ENCODE measurements around the gene TMED7.

DNA sequence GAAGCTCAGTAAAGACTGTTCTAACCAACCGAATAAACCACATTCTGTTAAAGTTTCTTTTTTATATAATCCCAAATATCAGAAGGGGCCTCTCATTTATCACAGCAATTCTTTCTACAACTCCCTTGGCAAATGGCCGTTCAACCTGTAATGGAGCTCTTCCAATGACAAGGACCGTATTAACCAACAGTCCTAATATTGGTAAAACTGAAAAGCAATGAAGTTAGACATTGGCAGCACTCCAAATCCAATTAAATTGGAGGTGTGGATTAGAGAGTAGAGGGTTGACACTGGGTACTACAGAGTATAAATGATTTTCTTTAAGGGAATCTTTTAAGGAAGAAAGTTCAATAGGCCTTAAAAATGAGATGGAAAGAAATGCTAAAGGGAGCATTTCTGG is 842 bp downstream of the TMED7 start:
- TF ChIP-seq, protein P1, sequence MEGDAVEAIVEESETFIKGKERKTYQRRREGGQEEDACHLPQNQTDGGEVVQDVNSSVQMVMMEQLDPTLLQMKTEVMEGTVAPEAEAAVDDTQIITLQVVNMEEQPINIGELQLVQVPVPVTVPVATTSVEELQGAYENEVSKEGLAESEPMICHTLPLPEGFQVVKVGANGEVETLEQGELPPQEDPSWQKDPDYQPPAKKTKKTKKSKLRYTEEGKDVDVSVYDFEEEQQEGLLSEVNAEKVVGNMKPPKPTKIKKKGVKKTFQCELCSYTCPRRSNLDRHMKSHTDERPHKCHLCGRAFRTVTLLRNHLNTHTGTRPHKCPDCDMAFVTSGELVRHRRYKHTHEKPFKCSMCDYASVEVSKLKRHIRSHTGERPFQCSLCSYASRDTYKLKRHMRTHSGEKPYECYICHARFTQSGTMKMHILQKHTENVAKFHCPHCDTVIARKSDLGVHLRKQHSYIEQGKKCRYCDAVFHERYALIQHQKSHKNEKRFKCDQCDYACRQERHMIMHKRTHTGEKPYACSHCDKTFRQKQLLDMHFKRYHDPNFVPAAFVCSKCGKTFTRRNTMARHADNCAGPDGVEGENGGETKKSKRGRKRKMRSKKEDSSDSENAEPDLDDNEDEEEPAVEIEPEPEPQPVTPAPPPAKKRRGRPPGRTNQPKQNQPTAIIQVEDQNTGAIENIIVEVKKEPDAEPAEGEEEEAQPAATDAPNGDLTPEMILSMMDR (conservative IDR thresholded peaks at IDR 0.05 in 1 of 2, IDR thresholded peaks at IDR 0.05 in 1 of 2; ENCODE audit: extremely low read depth in 1 of 2, insufficient read depth in 1 of 2, low read depth in 1 of 2, low read length in 2 of 2) = no peak
- TF ChIP-seq EZH2 (IDR thresholded peaks at IDR 0.05; ENCODE audit: borderline replicate concordance, low read length) = no peak

All from mammary epithelial cell (primary cell).